Measurements from ENCODE around the gene PGPEP1.

GRCh38 chr19:18312092-18312534 is 28.3 kb upstream of the PGPEP1 start:
- TF ChIP-seq CTCF (IDR thresholded peaks at IDR 0.05 in 8 of 11, conservative IDR thresholded peaks at IDR 0.05 in 3 of 11) = no peak
- no peak for TF ChIP-seq POLR2A (IDR thresholded peaks at IDR 0.05)
- TF ChIP-seq POLR2AphosphoS5 (IDR thresholded peaks at IDR 0.05) = peak in 2 of 3 donors; percentile 3 to 57
